ENCODE results near the gene MAP1B.
A peak's percentile ranks its signal among the peaks of the same experiment; 100 is the strongest.
"Not testable (repeated sequence)": the region's sequence is repeated elsewhere in the genome, so short reads cannot be mapped to it uniquely, and the experiment has no call there.

MAP1B gene

GRCh38 chr5:72166070-72166979, 59.0 kb downstream of the MAP1B start:
- no peak for DNase-seq

DNA sequence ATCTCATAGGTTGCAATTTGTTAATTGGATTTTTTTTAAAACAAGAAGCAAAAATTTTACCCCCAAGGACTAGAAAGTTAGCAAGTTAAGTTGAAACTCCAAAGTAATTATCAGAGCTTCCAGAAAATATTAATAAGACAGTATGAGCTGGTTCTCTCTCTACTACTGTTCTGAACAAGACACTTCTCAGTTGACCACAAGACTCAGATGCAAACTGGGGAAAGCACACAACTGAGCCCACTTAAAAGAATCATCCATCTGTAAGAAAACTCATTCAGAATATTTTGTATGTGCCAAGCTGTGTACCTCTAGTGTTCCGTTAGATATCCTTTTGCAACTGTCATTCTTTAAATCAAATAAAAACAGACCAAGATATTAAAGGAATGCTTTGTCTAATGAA, 60.0 kb downstream of the MAP1B start:
- no peak for DNase-seq

DNA sequence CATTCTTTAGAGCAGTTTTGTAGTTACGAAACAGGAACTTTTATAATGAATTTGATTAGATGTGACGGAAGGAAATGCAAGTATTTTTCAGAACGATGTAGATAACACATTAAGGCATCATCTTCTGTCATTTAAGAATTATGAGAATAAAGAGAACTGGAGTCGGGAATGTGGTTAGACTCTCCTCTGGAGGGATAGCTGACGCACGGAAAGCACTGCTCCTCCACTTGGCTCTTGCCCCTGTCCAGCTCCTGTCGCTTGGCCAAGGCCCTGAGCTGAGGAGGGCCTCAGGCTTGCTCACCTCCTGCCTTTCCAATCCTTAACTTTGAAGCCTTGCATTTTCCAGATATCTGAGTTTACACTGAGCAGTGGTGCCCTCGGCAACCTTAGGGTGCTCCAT, 60.5 kb downstream of the MAP1B start:
- no peak for DNase-seq

GRCh38 chr5:72170101-72170500, 62.8 kb downstream of the MAP1B start:
- no peak for DNase-seq

- DNase-seq = not testable (repeated sequence)
Observed at GRCh38 chr5:72171181-72171580, 63.9 kb downstream of the MAP1B start.

DNA sequence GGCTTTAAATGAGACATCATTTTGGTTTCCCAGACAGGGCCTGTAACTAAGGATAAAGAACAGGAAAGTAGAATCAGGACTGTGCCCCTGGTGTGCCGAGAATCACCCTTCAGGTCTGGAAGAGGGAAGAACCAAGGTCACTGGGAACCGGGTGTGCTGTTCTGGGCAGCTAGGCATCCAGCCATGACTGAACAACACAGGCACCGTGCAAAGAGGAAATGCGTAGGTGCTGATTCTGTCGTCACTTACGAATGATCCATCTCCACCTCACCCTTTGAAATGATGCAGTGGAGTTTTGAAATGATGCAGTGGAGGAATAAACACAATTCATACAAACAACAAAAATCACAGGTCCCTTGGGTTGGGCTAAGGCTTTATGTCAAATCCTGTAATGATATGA, 64.4 kb downstream of the MAP1B start:
- no peak for DNase-seq

DNA sequence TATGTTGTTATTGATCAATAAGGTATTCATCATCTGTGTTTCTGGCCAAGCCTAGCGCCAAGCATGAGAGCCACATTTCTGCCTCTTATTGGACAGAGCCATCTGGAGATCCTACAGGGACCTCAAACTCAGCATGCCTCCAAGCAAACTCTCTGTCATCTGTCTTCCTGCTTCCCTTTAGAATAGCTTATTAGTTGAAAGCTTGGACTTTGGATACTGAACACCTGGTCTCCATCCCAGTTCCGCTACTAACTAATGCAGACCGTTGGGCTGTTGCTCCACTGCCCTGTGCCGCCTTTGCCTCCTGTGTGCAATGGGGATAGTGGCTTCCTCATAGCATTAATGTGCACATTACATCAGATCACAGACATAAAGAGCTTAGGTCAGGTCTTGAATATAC, 65.5 kb downstream of the MAP1B start:
- DNase-seq = no peak

DNA sequence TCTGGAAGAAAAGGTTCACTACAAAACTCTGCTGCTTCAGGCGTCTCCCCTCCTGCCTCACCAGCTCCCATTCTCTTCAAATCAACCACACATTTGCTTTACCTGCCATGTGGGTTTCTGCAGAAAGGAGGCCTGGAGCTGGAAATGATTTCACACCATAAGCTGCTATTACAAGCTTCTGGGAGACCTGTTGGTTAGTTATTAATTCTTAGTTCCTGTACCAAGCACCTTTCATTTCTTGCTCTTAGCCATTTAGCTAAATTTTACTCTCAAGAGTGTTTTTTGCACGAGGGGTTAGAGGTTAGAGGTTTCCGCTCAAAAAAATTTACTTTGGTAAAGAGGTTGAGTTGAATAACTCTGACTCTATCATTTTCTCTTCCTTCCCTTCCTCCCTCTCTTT, 70.3 kb downstream of the MAP1B start:
- no peak for DNase-seq

GRCh38 chr5:72179028-72179815, 71.9 kb downstream of the MAP1B start:
- no peak for DNase-seq

- DNase-seq = no peak
Observed at GRCh38 chr5:72179816-72180440, 72.7 kb downstream of the MAP1B start.

DNA sequence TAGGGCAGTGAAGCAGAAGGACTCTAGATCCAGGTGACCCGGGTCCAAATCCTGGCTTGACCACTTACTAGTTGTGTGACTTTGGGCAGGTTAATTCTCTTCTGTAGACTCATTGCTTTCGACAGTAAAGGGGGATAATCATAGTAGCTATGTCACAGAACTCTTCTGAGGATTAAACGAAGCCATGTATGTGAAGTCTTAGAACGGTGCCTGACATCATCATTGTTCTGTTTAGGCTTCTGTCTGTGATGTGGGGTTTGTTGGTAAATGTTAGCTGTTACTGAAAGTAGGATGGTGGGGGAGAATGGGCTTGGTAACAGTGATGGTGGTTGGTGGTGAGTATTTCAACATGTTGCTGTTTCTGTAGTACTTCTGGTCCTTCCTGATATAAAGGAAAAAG, 73.7 kb downstream of the MAP1B start:
- no peak for DNase-seq

GRCh38 chr5:72182686-72183085, 75.4 kb downstream of the MAP1B start:
- no peak for DNase-seq

GRCh38 chr5:72183101-72183520, 75.8 kb downstream of the MAP1B start:
- DNase-seq = no peak

GRCh38 chr5:72184408-72184807, 77.1 kb downstream of the MAP1B start:
- no peak for DNase-seq

GRCh38 chr5:72185496-72186329, 78.4 kb downstream of the MAP1B start:
- no peak for DNase-seq

DNA sequence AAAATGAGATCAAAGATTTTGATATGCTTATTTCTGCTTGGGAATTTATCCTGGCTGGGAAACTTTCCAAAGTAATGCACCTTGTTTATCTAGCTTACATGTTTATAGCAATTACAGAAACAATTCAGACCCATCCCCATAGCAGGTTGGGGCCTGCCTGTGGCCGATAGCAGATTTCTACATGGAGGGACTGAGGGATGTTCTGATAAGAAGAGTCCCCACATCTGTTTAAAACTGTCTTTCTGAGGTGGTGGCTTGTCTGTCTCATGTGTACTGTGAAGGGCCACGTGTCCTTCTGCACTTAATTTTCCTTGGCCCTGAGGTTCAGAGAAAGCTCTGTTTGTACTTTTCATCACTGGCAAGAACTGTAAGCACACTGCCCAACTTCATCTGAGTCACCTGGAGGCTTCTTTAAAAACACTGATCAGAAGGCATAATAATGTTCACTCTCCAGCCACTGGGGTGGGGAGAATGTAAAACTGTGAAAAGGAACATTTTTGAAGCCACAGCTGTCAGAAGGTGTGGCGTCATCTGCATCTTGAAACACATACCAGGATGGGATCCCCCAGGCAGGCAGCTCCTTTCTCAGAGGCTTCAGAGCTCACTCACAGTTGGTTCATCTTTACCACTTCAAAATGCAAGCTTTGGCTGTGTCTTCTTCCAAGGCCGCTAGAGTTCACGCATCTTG, 80.3 kb downstream of the MAP1B start:
- DNase-seq = no peak

- no peak for DNase-seq
Observed at GRCh38 chr5:72188166-72188565, 80.9 kb downstream of the MAP1B start.

DNA sequence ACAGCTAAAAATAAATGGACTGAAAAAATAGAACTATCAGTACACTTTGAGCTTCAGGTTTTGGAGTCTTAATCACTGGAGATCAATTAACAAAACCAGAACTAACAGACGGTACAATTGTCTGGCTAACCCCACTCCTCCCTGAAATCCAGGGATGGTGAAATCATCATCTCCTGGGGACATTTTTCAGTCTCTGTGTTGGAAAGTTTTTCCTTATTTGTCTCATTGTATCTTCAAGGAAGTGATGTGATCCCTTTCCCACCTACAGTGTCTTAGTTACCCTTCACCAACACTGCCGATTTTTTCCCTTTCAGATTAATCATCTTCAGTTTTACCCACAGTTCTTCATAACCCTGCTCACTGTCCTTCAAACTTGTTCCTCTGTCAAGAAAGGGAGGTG, 81.9 kb downstream of the MAP1B start:
- no peak for DNase-seq

DNA sequence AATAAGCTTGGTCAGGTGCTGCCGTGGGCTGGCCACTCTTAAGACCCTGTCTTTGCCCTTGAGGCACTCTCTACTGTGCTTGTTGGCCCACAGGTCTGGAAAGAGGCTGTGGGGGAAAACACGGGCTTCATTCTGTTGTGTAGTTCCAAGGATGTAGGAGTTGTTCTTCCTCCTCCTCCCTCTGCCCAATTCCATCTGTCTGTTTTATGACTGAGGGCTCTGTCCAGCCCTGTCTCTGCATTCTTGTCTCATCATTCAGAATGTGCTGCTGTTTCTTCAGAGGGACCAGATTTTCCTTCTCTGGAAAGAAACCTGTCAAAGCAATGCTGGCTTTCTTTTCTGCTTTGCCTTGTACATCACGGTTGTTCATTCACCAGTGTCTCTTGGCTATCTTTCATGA, 84.1 kb downstream of the MAP1B start:
- no peak for DNase-seq

DNA sequence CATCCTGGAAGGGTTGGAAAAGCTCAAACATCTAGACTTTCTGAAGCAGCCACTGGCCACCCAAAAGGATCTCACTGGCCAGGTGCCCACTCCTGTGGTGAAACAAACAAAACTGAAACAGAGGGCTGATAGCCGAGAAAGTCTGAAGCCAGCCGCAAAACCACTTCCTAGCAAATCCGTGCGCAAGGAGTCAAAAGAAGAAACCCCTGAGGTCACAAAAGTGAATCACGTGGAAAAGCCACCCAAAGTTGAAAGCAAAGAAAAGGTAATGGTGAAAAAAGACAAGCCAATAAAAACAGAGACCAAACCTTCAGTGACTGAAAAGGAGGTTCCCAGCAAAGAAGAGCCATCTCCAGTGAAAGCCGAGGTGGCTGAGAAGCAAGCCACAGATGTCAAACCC, 87.6 kb downstream of the MAP1B start:
- peak; percentile 10 for DNase-seq

DNA sequence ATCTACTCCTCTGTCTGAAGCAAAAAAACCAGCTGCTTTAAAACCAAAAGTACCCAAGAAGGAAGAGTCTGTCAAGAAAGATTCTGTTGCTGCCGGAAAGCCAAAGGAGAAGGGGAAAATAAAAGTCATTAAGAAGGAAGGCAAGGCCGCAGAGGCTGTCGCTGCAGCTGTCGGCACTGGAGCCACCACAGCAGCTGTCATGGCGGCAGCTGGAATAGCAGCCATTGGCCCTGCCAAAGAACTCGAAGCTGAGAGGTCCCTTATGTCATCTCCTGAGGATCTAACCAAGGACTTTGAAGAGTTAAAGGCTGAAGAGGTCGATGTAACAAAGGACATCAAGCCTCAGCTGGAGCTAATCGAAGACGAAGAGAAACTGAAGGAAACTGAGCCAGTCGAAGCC, 88.3 kb downstream of the MAP1B start:
- DNase-seq = no peak

DNA sequence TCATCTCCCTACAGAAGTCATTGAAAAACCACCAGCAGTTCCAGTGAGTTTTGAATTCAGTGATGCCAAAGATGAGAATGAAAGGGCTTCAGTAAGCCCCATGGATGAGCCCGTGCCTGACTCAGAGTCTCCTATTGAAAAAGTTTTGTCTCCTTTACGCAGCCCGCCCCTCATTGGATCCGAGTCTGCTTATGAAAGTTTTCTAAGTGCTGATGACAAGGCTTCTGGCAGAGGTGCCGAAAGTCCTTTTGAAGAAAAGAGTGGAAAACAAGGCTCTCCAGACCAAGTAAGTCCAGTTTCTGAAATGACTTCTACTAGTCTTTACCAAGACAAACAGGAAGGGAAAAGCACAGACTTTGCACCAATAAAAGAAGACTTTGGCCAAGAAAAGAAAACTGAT, 90.1 kb downstream of the MAP1B start:
- no peak for DNase-seq

Data from activated effector memory CD4-positive, alpha-beta T cell treated with Interleukin-2 at 50 U/mL for 16 hours (primary cell).